ENCODE measurements around the gene SLC5A11. TPM values are rescaled to one million over a fixed set of nuclear protein-coding genes. Genes with fewer than 3 reads are reported as not detected.
"Not testable (repeated sequence)": the region's sequence is repeated elsewhere in the genome, so short reads cannot be mapped to it uniquely, and the experiment has no call there.

The SLC5A11 gene
- total RNA-seq, 1 donor from 2014 or later = not detected

DNA sequence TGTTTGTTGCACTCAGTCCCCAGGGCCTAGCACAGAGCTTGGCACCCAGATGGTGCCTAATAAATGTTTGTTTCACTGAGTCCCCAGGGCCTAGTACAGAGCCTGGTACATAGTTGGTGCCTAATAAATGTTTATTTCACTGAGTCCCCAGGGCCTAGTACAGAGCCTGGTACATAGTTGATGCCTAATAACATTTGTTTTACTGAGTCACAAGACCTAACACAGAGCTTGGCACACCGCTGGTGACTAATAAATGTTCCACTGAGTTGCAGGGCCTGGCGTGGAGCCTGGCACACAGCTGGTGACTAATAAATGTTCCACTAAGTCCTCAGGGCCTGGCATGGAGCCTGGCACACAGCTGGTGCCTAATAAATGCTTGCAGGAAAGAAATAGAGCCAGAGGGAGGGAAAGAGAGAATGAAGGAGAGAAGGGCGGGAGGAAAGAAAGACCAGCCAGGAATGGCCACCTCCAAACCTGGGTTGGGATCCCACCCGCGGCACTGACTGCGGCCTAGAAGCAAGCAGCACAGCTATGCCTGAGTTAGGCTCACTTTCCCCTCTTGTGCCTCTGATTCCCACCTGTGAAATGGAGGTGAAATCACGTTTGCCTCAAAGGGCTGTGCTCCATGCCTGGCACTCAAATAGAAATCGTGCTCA lies 7.5 kb downstream of the SLC5A11 start:
- intact Hi-C loops (cut with DNase I) = no loop called here
- no peak for ATAC-seq (ENCODE audit: poor library complexity)
- DNase-seq = no peak

DNA sequence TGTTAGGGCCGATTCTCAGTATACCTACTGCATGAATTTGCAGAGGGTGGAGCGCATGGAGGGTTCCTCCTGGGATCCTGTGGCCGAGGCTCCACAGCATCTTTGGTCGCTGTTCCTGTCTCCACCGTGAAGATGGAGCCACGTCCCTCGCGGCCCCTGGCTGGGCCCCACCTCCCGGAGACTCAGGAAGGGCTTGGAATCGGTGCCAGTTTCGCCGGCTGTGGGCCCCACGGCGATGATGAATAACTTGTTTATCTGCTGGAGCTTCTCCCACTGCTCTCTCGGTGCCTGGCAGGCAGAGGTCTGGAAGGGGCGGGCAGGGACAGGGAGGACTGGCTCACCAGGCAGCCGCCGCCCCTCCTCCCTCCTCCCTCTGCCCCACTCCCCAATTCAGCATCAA lies 8.1 kb downstream of the SLC5A11 start:
- ATAC-seq (ENCODE audit: poor library complexity) (peak; percentile 41), DNase-seq (no peak)
- intact Hi-C loops (cut with DNase I) = no loop called here

DNA sequence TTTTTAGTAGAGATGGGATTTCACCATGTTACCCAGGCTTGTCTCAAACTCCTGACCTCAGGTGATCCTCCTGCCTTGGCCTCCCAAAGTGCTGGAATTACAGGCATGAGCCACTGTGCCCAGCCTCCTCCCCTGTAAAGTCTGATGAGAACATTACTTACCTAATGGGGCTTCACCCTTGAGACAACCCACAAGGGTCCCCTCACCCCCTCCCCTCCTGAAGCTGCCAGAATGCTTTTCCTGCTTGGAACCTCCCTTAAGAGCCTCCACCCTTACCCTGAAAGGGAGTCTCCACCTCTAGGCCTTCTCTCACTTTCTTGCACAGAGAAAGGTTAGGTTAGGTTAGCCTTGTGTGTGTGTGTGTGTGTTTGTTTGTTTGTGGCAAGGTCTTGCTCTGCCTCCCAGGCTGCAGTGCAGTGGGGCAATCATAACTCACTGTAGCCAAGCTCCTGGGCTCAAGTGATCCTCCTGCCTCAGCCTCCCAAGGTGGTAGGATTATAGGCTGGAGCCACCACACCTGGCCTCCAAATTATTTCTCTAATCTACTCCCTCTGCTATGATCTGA lies 8.9 kb downstream of the SLC5A11 start:
- no peak for ATAC-seq (ENCODE audit: poor library complexity)
- no peak for DNase-seq
- intact Hi-C loops (cut with DNase I) = no loop called here

DNA sequence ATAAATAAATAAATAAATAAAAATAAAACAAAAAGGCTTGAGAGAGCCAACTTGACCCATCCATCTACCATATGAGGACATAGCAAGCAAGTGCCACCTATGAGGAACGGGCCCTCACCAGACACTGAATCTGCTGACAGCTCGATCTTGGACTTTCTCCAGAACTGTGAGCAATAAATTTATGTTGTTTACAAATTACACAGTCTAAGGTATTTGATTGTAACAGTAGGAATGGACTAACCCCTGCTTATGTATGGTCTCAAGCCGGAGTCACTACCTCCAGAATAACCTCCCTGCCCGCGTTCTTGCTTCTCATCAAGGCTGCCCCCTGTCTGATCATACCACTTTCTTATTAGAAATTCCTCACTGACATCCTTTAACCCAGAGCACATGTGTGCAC lies 9.9 kb downstream of the SLC5A11 start:
- intact Hi-C loops (cut with DNase I) = no loop called here
- ATAC-seq (ENCODE audit: poor library complexity) = no peak
- no peak for DNase-seq

DNA sequence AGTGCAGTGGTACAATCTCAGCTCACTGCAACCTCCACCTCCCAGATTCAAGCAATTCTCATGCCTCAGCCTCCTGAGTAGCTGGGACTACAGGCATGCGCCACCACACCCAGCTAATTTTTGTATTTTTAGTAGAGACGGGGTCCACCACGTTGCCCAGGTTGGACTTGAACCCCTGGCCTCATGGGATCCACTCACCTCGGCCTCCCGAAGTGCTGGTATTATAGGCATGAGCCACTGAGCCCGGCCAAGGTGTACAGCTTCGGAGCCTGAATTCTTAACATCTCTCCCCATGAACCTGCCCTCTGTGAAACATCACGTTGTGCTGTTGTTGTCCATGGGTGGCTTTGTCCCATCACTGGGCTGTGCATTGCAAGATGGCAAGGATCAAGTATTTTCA lies 11.1 kb downstream of the SLC5A11 start:
- ATAC-seq (ENCODE audit: poor library complexity); intact Hi-C loops (cut with DNase I); DNase-seq: not testable (repeated sequence)

DNA sequence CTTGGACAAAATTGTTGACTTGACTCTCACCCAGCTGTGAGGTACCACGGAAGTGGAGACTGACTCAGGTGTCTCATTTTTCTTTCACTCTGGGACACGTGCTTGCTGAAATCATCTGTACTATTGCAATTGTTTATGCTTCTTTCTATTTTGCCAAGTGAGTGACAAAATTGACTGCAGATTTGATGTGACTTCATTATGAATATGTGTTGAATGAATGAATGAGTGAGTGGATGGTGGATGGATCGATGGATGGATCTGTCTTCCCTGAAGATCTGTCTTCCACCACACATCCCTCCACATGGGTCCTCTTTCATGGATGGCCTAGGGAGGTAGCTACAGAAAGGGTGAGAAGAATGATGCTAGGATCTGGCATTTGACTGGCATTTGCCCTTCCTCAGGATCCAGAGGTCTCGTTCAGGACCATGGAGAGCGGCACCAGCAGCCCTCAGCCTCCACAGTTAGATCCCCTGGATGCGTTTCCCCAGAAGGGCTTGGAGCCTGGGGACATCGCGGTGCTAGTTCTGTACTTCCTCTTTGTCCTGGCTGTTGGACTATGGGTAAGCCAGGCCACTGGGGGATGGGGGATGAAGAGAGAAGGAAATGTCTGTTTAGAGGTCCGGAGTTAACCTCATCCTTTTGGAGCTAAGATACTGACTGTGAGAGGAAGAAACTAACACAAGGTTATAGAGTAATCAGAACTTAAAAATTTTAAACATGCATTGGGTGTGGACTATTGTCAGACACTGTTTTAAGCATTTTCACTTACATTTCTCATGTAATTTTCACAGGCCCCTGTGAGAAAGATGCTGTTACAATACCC lies 12.7 kb downstream of the SLC5A11 start:
- peak; percentile 59 for DNase-seq
- peak; percentile 45 for ATAC-seq (ENCODE audit: poor library complexity)
- intact Hi-C loops (cut with DNase I) = no loop called here

DNA sequence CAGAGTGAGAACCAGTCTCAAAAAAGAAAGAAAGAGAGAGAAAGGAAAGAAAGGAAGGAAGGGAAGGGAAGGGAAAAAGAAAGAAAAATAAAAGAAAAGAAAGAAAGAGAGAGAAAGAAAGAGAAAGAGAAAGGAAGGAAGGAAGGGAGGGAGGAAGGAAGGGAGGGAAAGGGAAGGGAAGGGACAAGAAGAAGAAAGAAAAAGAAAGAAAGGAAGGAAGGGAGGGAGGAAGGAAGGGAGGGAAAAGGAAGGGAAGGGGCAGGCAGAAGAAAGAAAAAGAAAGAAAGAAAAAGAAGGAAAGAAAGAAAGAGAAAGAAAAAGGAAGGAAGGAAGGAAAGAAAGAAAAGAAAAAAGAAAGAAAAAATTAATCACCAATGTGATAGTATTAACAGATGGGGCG lies 15.7 kb downstream of the SLC5A11 start:
- no peak for ATAC-seq (ENCODE audit: poor library complexity)
- intact Hi-C loops (cut with DNase I) = no loop called here
- no peak for DNase-seq

DNA sequence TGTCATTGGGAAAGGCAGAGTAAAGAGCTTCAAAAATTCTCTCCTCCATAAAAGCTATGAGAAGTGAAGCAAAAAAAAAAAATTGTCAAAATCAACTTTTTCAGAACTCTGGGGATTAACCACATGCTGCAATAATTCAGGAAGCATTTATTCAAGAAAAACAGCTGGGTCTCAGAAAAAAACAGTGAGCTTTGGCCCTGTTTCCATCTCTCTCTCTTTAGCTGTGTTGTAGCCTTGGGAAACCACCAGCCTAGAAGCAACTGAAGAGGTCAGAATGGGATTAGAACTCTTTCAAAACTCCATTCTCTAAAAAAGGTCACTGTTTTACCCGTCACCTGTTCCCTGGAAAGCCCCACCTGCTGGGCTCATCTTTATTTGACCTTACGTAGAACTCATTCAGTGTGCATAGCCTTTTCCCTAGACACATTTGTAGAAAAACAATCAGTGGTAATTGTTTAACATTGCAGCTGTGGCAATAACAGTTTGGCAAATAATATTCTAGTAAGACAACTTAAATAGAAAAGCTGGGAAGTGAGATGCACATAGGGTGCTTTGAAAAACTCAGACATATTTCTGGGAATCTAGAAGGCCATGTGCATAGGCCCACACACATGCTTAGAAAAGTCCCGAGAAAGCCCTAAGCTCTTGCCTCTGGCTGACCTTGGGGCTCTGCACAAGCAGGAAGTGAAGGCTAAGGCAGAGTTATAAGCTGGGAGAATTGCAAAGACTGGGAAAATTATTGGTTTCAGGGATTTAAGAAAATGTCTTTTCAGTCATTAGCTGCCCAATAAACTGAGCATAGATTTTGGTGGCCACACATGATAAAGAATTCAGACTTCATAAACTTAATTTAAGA lies 18.0 kb downstream of the SLC5A11 start:
- intact Hi-C loops (cut with DNase I) = no loop called here
- ATAC-seq (ENCODE audit: poor library complexity) (no peak), DNase-seq (no peak)

DNA sequence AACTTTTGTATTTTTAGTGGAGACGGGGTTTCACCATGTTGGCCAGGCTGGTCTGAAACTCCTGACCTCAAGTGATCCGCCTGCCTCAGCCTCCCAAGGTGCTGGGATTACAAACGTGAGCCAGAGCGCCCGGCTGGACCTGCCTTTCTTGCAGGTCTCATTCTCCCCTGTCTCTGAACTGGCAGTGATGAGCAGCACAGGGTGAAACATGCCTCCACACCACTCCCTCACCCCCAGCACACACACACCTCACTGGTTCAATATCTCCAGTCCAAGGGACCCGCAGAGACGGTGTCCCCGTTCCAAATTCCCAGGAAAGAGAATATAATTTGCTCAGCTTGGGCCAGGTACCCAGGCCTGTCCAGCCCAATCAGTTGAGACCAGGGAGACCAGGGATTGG lies 23.3 kb downstream of the SLC5A11 start:
- DNase-seq (no peak), ATAC-seq (ENCODE audit: poor library complexity) (no peak)
- intact Hi-C loops (cut with DNase I) = no loop called here

DNA sequence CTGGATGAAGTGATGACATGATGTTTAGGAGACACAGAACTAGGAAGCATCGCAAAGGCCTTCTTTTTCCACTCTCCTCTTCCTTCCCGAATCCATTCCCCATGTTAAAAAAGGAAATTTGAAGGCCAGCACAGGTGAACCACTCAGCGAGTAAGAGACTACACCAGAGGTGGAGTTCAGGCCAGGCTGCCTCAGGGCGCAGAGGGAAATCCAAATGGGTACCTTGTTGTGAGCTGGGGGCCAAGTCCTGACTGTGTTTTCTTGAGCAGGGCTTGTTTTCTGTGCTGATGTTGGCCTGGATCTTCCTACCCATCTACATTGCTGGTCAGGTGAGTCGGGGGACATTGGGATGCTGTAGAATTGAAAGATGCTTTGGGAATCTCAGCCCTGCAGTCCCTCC lies 26.1 kb downstream of the SLC5A11 start:
- no peak for ATAC-seq (ENCODE audit: poor library complexity)
- DNase-seq = no peak
- intact Hi-C loops (cut with DNase I) = no loop called here

DNA sequence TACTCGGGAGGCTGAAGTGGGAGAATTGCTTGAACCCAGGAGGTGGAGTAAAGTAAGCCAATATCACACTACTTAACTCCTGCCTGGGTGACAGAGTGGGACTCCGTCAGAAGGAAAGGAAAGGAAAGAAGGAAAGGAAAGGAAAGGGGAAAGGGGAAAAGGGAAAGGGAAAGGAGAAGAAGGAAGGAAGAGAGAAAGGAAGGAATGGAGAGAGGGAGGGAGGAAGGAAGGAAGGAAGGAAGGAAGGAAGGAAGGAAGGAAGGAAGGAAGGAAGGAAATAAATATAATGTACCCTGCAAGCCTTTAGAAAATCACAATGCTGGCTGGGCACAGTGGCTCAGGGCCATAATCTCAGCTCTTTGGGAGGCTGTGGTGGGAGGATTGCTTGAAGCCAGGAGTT lies 27.3 kb downstream of the SLC5A11 start:
- intact Hi-C loops (cut with DNase I) = no loop called here
- ATAC-seq (ENCODE audit: poor library complexity) (no peak), DNase-seq (no peak)

DNA sequence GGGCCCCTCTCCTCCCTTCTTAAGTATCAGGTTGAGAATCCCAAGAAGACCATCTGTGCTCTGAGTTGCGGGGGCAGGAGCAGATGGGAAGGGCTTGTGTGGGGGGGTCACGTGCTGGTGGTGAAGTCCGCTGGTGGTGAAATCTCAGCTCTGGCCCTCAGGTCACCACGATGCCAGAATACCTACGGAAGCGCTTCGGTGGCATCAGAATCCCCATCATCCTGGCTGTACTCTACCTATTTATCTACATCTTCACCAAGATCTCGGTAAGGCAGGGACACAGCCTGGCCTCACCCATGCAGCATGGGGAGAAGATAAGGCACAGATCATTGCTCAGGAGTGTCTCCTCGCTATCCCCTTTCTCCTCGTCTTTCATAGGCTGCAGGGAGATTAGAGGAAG lies 29.7 kb downstream of the SLC5A11 start:
- intact Hi-C loops (cut with DNase I) = no loop called here
- ATAC-seq (ENCODE audit: poor library complexity) (no peak), DNase-seq (no peak)

DNA sequence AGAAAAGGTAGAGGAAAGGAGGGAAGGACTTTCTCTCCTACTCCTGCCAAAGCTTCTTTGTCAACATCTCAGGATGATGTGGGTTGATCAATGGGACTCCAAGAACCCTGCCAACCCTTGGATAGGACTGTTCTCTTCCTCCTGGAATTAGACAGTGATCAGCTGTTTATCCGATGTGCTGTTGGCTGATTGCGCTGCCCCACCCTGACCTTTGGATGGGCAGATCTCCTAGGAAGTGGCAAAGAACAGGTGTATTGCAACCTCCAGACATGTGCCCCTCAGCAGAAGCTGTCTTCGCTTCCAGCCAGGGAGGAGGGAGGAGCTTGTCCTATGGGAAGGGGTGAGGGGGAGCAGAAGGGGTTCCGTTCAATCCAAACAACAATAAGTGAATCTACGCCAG lies 30.5 kb downstream of the SLC5A11 start:
- DNase-seq (no peak), ATAC-seq (ENCODE audit: poor library complexity) (no peak)
- intact Hi-C loops (cut with DNase I) = no loop called here

DNA sequence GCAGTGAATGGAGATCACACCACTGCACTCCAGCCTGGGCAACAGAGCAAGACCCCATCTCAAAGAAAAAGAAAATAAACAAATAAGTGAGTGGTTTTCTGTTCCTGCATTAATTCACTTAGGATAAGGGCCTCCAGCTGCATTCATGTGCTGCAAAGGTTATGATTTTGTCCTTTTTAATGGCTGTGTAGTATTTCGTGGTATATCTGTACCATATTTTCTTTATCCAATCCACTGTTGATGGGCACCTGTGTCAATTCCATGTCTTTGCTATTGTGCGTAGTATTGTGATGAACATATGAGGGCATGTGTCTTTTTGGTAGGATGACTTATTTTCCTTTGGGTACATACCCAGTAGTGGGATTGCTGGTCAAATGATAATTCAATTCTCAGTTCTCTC lies 33.9 kb downstream of the SLC5A11 start:
- intact Hi-C loops (cut with DNase I) = no loop called here
- DNase-seq = no peak
- no peak for ATAC-seq (ENCODE audit: poor library complexity)

DNA sequence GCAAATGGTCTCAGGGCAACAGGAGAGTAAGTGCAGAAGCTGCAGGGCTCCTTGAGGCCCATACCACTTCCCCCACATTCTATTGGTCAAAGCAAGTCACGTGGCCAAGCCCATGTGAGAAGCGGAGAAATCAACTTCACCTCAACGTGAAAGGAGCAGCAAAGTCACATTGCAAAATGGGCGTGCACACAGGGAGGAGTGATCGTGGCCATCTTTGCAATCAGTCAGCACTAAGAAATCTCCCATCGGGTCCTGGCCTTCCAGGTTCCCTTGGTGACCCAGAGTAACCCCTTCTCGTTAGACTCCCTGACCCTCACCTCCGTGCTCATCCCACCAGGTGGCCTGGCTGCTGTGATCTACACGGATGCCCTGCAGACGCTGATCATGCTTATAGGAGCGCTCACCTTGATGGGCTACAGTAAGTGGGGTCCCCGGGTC lies 38.0 kb downstream of the SLC5A11 start:
- ATAC-seq (ENCODE audit: poor library complexity) (no peak), DNase-seq (no peak)
- intact Hi-C loops (cut with DNase I) = no loop called here

DNA sequence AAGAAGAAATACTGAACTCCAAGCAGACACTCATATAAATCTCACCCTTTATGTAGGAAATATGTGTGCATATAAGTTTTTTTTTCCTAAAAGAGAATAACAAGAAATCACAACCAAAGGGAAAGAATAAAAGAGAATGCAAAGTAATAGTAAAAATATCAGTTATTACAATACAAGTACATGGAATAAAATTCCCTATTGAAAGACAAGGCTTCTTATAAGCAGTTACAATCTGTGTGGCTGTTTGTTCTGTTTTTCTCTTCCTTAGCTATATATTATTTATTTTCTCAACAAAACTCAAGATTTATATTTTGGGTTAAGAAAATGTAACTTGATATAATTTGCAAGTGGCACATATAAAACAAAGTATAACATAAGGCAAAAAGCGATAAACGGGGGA lies 41.7 kb downstream of the SLC5A11 start:
- ATAC-seq (ENCODE audit: poor library complexity) = no peak
- no peak for DNase-seq
- intact Hi-C loops (cut with DNase I) = no loop called here

DNA sequence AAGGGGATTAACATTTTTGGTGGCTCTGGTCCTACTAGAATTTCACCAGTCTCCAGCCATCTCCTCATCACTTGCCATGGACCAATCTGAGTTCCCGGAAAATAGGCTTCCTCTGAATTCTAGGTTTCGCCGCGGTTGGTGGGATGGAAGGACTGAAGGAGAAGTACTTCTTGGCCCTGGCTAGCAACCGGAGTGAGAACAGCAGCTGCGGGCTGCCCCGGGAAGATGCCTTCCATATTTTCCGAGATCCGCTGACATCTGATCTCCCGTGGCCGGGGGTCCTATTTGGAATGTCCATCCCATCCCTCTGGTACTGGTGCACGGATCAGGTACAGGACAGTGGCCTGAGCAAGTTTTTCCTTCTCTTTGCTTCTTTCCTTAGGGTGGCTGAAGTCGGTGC lies 45.0 kb downstream of the SLC5A11 start:
- ATAC-seq (ENCODE audit: poor library complexity) = no peak
- intact Hi-C loops (cut with DNase I) = no loop called here
- DNase-seq = no peak

DNA sequence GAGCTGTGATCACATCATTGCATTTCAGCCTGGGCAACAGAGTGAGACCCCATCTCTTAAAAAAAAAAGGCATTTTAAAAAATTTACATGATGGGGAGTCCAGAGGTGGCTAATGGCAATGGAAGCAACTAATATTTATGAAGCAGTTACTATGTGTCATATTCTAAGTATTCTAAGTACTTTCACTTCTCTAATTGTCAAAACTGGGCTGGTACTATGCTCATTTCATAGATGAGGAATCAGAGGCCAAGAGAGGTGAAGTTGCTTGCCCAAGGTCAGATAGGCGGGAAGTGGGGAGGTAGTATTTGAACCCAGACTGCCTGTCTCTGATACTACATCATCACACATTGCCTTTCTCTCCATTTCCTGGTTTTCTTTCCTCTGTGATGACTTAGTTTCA lies 50.7 kb downstream of the SLC5A11 start:
- no peak for ATAC-seq (ENCODE audit: poor library complexity)

DNA sequence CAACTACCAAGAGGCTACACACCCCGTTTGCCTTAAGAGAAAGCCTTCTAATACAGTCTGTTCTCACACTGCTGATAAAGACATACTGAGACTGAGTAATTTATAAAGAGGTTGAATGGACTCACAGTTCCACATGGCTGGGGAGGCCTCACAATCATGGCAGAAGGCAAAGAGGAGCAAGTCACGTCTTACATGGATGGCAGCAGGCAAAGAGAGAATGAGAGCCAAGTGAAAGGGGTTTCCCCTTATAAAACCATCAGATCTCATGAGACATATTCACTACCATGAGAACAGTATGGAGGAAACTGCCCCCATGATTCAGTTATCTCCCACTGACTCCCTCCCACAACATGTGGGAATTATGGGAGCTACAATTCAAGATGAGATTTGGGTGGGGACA lies 51.8 kb downstream of the SLC5A11 start:
- intact Hi-C loops (cut with DNase I); DNase-seq; ATAC-seq (ENCODE audit: poor library complexity): not testable (repeated sequence)

More for the DNA sequence above, 50.7 kb downstream of the SLC5A11 start:
- intact Hi-C loops (cut with DNase I) = no loop called here
- DNase-seq = no peak
